ENCODE data around the gene NUDC. TPM values are rescaled to one million over a fixed set of nuclear protein-coding genes. Genes with fewer than 3 reads are reported as not detected.

Gene NUDC
- total RNA-seq, 1 experiment from 2014 or later, result 118 TPM

DNA sequence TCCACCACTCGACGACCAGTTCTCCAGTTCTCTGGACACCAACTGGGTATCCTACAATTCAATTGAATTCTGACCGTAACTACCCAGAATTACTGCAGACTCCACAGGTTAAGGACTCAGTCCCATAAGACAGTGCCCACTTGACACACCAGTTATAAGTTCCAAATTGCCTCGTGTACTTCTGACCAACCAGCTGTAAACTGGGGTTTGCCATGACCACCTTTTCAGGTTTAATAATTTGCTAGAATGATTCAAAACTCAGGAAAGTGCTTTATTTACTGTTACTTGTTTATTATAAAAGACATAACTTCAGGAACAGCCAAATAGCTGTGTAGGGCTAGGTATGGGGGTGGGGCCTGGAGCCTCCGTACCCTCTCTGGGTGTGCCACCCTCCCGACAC is 15.3 kb downstream of the NUDC start:
- peaks cover 0 to 4% of the 10 kb centered on the region in 2 experiments; a peak in 1 of 4 replicates for H3K4me1 Mint-ChIP-seq
- H3K27ac Mint-ChIP-seq, result peak overlapping the region in 2 of 3 experiments; percentile 40 to 53; a peak in 4 of 7 replicates

More for the DNA sequence above, 15.3 kb downstream of the NUDC start:
- no peak overlapping the region for H3K23ac ChIP-seq (ENCODE audit: insufficient read length, low read depth, low read length)
- H2BK5ac ChIP-seq (ENCODE audit: insufficient read length, low read length), result no peak overlapping the region
- Mint-ChIP-seq H3K36me3 (ENCODE audit: insufficient read depth in 1 of 3, low read depth in 3 of 3) (peaks cover 26 to 66% (median 46%) of the 10 kb centered on the region in 3 experiments; a peak in 6 of 7 replicates), H3K27me3 (ENCODE audit: low read depth) (no peaks in the 10 kb centered on the region), H3K4me3 (no peak overlapping the region), H3K9me3 (no peaks in the 10 kb centered on the region; a peak in 1 of 5 replicates)
- H4K8ac ChIP-seq (replicated peaks; ENCODE audit: insufficient read length, low read depth, low read length), result no peak overlapping the region
- no peak overlapping the region for H3K27ac ChIP-seq (ENCODE audit: insufficient read length, low read depth, low read length)
- DNase-seq, result no peak
- H3K14ac ChIP-seq (ENCODE audit: insufficient read depth, low read length), result no peak overlapping the region
- H2BK120ac ChIP-seq (ENCODE audit: low read depth, low read length, poor library complexity, severe bottlenecking), result no peak overlapping the region
- no peak overlapping the region for H2AK5ac ChIP-seq (ENCODE audit: insufficient read length, low read length)
- H3K56ac ChIP-seq (ENCODE audit: insufficient read length, low read depth, low read length), result no peak overlapping the region
- no peak overlapping the region for H3K4ac ChIP-seq (ENCODE audit: low read depth, low read length)
- WGBS (ENCODE audit: extremely low coverage, insufficient read length, low lambda C conversion rate), result no CpG with 5 or more reads among the region's 6 CpGs
- H3K4me1 ChIP-seq (ENCODE audit: insufficient read depth, low read length), result no peaks in the 10 kb centered on the region
- TF ChIP-seq, protein P1, sequence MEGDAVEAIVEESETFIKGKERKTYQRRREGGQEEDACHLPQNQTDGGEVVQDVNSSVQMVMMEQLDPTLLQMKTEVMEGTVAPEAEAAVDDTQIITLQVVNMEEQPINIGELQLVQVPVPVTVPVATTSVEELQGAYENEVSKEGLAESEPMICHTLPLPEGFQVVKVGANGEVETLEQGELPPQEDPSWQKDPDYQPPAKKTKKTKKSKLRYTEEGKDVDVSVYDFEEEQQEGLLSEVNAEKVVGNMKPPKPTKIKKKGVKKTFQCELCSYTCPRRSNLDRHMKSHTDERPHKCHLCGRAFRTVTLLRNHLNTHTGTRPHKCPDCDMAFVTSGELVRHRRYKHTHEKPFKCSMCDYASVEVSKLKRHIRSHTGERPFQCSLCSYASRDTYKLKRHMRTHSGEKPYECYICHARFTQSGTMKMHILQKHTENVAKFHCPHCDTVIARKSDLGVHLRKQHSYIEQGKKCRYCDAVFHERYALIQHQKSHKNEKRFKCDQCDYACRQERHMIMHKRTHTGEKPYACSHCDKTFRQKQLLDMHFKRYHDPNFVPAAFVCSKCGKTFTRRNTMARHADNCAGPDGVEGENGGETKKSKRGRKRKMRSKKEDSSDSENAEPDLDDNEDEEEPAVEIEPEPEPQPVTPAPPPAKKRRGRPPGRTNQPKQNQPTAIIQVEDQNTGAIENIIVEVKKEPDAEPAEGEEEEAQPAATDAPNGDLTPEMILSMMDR (conservative IDR thresholded peaks at IDR 0.05), result no peak
- H2AFZ ChIP-seq (ENCODE audit: low read length), result no peak overlapping the region
- H3K27me3 ChIP-seq (ENCODE audit: insufficient read depth, low read length), result no peaks in the 10 kb centered on the region
- no peak overlapping the region for H2BK20ac ChIP-seq (ENCODE audit: low read depth, low read length, poor library complexity, severe bottlenecking)
- no peaks in the 10 kb centered on the region for H4K20me1 ChIP-seq (ENCODE audit: control insufficient read depth, insufficient read depth, insufficient read length)
- no peak overlapping the region for H3T11ph ChIP-seq (ENCODE audit: low read length)
- no peak overlapping the region for H3K18ac ChIP-seq (ENCODE audit: insufficient read length, low read depth, low read length)
- H3K4me2 ChIP-seq (ENCODE audit: insufficient read depth, insufficient read length, low read length), result no peak overlapping the region
- H3K23me2 ChIP-seq (ENCODE audit: insufficient read length, low read depth, low read length, poor library complexity, severe bottlenecking), result no peaks in the 10 kb centered on the region
- H3K9me3 ChIP-seq (ENCODE audit: control insufficient read depth, low read depth, low read length), result no peaks in the 10 kb centered on the region
- H3K79me1 ChIP-seq (ENCODE audit: insufficient read depth, low read depth, low read length, poor library complexity, severe bottlenecking), result peaks cover 4% of the 10 kb centered on the region
- H4K5ac ChIP-seq (ENCODE audit: insufficient read length, low read depth, low read length), result no peak overlapping the region
- no peak overlapping the region for H2BK15ac ChIP-seq (ENCODE audit: low read depth, low read length)
- no peaks in the 10 kb centered on the region; the same call in 1 of the 2 replicates for H3K79me2 ChIP-seq (ENCODE audit: insufficient read depth, low read length)
- H3K9ac ChIP-seq (ENCODE audit: extremely low read depth, insufficient read length, low read length), result no peak overlapping the region
- H4K91ac ChIP-seq (ENCODE audit: insufficient read length, low read depth, low read length), result no peak overlapping the region
- H2BK12ac ChIP-seq (ENCODE audit: insufficient read length, low read depth, low read length), result no peak overlapping the region
